Activated CD8-positive, alpha-beta memory T cell treated with anti-CD3 and anti-CD28 coated beads, Interleukin-2, amount 10 ng/mL, durations not matched to agents 7 days and 5 days (primary cell): Measurements from ENCODE around the gene RAB29. TPM values are rescaled to one million over a fixed set of nuclear protein-coding genes. Genes with fewer than 3 reads are reported as not detected.
"Not testable (repeated sequence)": the region's sequence is repeated elsewhere in the genome, so short reads cannot be mapped to it uniquely, and the experiment has no call there.

Experiments used
- ATAC-seq: fragments of 150-1000 bp; cut with Tn5 transposase; one replicate; pipeline ENCODE4 v1.10.0; 2021; ENCODE audit warnings: moderate library complexity
- CTCF ChIA-PET: fragments of 350-600 bp; sonication (Branson Sonifier 250); formaldehyde crosslinking; loops from one replicate; lab custom pipeline; 2021; ENCODE audit warnings: antibody characterized with exemption; lab: Charles Lee
- DNase-seq: peaks from one replicate; pipeline ENCODE4 v3.0.0-alpha.2; 2020
- H3K27ac Mint-ChIP-seq: one replicate; pipeline ENCODE4 v1.8.0; 2021; ENCODE audit warnings: mild to moderate bottlenecking, mixed read lengths
- H3K27me3 Mint-ChIP-seq: one replicate; pipeline ENCODE4 v1.8.0; 2021; ENCODE audit warnings: mixed read lengths
- H3K36me3 Mint-ChIP-seq: one replicate; pipeline ENCODE4 v1.8.0; 2021; ENCODE audit warnings: mild to moderate bottlenecking, mixed read lengths
- H3K4me1 Mint-ChIP-seq: one replicate; pipeline ENCODE4 v1.8.0; 2021; ENCODE audit warnings: mixed read lengths
- H3K4me3 Mint-ChIP-seq: one replicate; pipeline ENCODE4 v1.8.0; 2021; ENCODE audit warnings: mild to moderate bottlenecking, moderate library complexity, mixed read lengths
- H3K9me3 Mint-ChIP-seq: one replicate; pipeline ENCODE4 v1.8.0; 2022; ENCODE audit warnings: low read depth, mixed read lengths
- total RNA-seq, 2 experiments: library from RNA; stranded (reverse); gene quantifications; one replicate each; pipeline ENCODE4 v1.2.3, GENCODE V29; 2021

RAB29 gene
- total RNA-seq, result 10 to 100 TPM; 51.0 to 61.4 TPM

- Mint-ChIP-seq H3K4me3 (peak within 1 kb of the TSS; percentile 89), H3K4me1 (peaks cover 46% of the 10 kb centered on the region)
- peak; percentile 94 for ATAC-seq
Measured at GRCh38 chr1:205775015-205775716, at the start of gene RAB29. RAB29 (minus strand) TSS chr1:205775482; CDS start chr1:205774956, 526 bp downstream.

GRCh38 chr1:205824180-205824579 is 48.9 kb upstream of the RAB29 start:
- H3K27ac Mint-ChIP-seq, result no peak overlapping the region
- ATAC-seq, result no peak
- H3K4me3 Mint-ChIP-seq, result no peak overlapping the region
- CTCF ChIA-PET, result interaction anchor here (0.8 to 1.5 kb wide), 3 partner anchors 13 to 166 kb away, joined by 3 to 5 read pairs (median 4); no protein-coding TSS in a partner anchor
- peaks cover 4% of the 10 kb centered on the region for H3K27me3 Mint-ChIP-seq
- peaks cover 2% of the 10 kb centered on the region for H3K36me3 Mint-ChIP-seq
- peaks cover 13% of the 10 kb centered on the region for H3K4me1 Mint-ChIP-seq
- no peak for DNase-seq
- H3K9me3 Mint-ChIP-seq, result peaks cover 2% of the 10 kb centered on the region

More at GRCh38 chr1:205775015-205775716, at the start of gene RAB29:
- CTCF ChIA-PET, result interaction anchor here (1.1 to 2.8 kb wide), 14 partner anchors 10 to 238 kb away, joined by 3 to 16 read pairs (median 5); partner anchors contain the start of gene NUCKS1
- no peaks in the 10 kb centered on the region for H3K9me3 Mint-ChIP-seq
- peak; percentile 94 for DNase-seq
- H3K27me3 Mint-ChIP-seq, result no peaks in the 10 kb centered on the region
- H3K36me3 Mint-ChIP-seq, result peaks cover 33% of the 10 kb centered on the region
- H3K27ac Mint-ChIP-seq, result peak within 1 kb of the TSS; percentile 93

- H3K9me3 Mint-ChIP-seq, CTCF ChIA-PET, H3K27me3 Mint-ChIP-seq, H3K27ac Mint-ChIP-seq, ATAC-seq, DNase-seq, H3K4me3 Mint-ChIP-seq, H3K36me3 Mint-ChIP-seq: not testable (repeated sequence)
- peaks cover 13% of the 10 kb centered on the region for H3K4me1 Mint-ChIP-seq
Measured at GRCh38 chr1:205823260-205823659, 48.0 kb upstream of the RAB29 start.

GRCh38 chr1:205822397-205822796 is 47.1 kb upstream of the RAB29 start:
- no peak overlapping the region for H3K4me3 Mint-ChIP-seq

GRCh38 chr1:205817988-205818387 is 42.7 kb upstream of the RAB29 start:
- Mint-ChIP-seq H3K9me3 (no peaks in the 10 kb centered on the region), H3K36me3 (no peaks in the 10 kb centered on the region), H3K4me3 (no peak overlapping the region), H3K27ac (no peak overlapping the region), H3K27me3 (peaks cover 16% of the 10 kb centered on the region), H3K4me1 (peaks cover 9% of the 10 kb centered on the region)
- ATAC-seq (no peak), DNase-seq (no peak)
- CTCF ChIA-PET, result no interaction called here

More at GRCh38 chr1:205822397-205822796, 47.1 kb upstream of the RAB29 start:
- Mint-ChIP-seq H3K4me1 (peaks cover 13% of the 10 kb centered on the region), H3K9me3 (peaks cover 2% of the 10 kb centered on the region), H3K36me3 (peaks cover 2% of the 10 kb centered on the region), H3K27me3 (peaks cover 4% of the 10 kb centered on the region), H3K27ac (no peak overlapping the region)
- DNase-seq (no peak), ATAC-seq (no peak)
- CTCF ChIA-PET, result no interaction called here

GRCh38 chr1:205817364-205817763 is 42.1 kb upstream of the RAB29 start:
- ATAC-seq (no peak), DNase-seq (no peak)
- no peak overlapping the region for H3K27ac Mint-ChIP-seq
- H3K4me3 Mint-ChIP-seq, result no peak overlapping the region
- peaks cover 16% of the 10 kb centered on the region for H3K27me3 Mint-ChIP-seq
- no peaks in the 10 kb centered on the region for H3K36me3 Mint-ChIP-seq
- H3K9me3 Mint-ChIP-seq, result no peaks in the 10 kb centered on the region
- CTCF ChIA-PET, result interaction anchor here (1.9 kb wide), 1 partner anchor 160 kb away, joined by 7 read pairs; no protein-coding TSS in a partner anchor
- peaks cover 10% of the 10 kb centered on the region for H3K4me1 Mint-ChIP-seq

GRCh38 chr1:205813755-205814058 is 38.4 kb upstream of the RAB29 start:
- DNase-seq (no peak), ATAC-seq (no peak)
- CTCF ChIA-PET, result no interaction called here
- Mint-ChIP-seq H3K27ac (peak overlapping the region; percentile 34), H3K4me3 (peak overlapping the region; percentile 80), H3K4me1 (peaks cover 23% of the 10 kb centered on the region), H3K27me3 (peaks cover 14% of the 10 kb centered on the region), H3K9me3 (no peaks in the 10 kb centered on the region), H3K36me3 (peaks cover 2% of the 10 kb centered on the region)

- H3K27me3 Mint-ChIP-seq, result peaks cover 14% of the 10 kb centered on the region
- peak within 1 kb of the TSS; percentile 75 for H3K27ac Mint-ChIP-seq
- peaks cover 4% of the 10 kb centered on the region for H3K36me3 Mint-ChIP-seq
- H3K4me3 Mint-ChIP-seq, result peak within 1 kb of the TSS; percentile 80
- CTCF ChIA-PET, result interaction anchor here (4.0 kb wide), 1 partner anchor 164 kb away, joined by 11 read pairs; no protein-coding TSS in a partner anchor
- DNase-seq (peak; percentile 93), ATAC-seq (peak; percentile 96)
- peaks cover 23% of the 10 kb centered on the region for H3K4me1 Mint-ChIP-seq
- no peaks in the 10 kb centered on the region for H3K9me3 Mint-ChIP-seq
Measured at GRCh38 chr1:205812878-205813754, 37.8 kb upstream of the RAB29 start, which contains the start of gene SLC41A1. SLC41A1 (minus strand) TSS chr1:205813198; CDS start chr1:205810441, 2,757 bp downstream.

- peak overlapping the region; percentile 75 for H3K27ac Mint-ChIP-seq
- no peaks in the 10 kb centered on the region for H3K9me3 Mint-ChIP-seq
- H3K27me3 Mint-ChIP-seq, result peaks cover 14% of the 10 kb centered on the region
- H3K4me1 Mint-ChIP-seq, result peaks cover 23% of the 10 kb centered on the region
- CTCF ChIA-PET, result interaction anchor here (1.2 to 4.0 kb wide), 5 partner anchors 10 to 165 kb away, joined by 5 to 11 read pairs (median 5); no protein-coding TSS in a partner anchor
- peak; percentile 44 for DNase-seq
- ATAC-seq, result peak; percentile 9
- H3K4me3 Mint-ChIP-seq, result peak overlapping the region; percentile 80
- H3K36me3 Mint-ChIP-seq, result peaks cover 5% of the 10 kb centered on the region
Measured at GRCh38 chr1:205812271-205812877, 37.1 kb upstream of the RAB29 start.

GRCh38 chr1:205811660-205812059 is 36.4 kb upstream of the RAB29 start:
- H3K27ac Mint-ChIP-seq, result peak overlapping the region; percentile 6
- CTCF ChIA-PET, result interaction anchor here (1.2 to 4.0 kb wide), 8 partner anchors 9 to 165 kb away, joined by 4 to 11 read pairs (median 5); no protein-coding TSS in a partner anchor
- peak overlapping the region; percentile 80 for H3K4me3 Mint-ChIP-seq
- peaks cover 14% of the 10 kb centered on the region for H3K27me3 Mint-ChIP-seq
- peaks cover 28% of the 10 kb centered on the region for H3K4me1 Mint-ChIP-seq
- H3K36me3 Mint-ChIP-seq, result peaks cover 7% of the 10 kb centered on the region
- DNase-seq, result no peak
- ATAC-seq, result no peak
- no peaks in the 10 kb centered on the region for H3K9me3 Mint-ChIP-seq

- Mint-ChIP-seq H3K36me3 (peaks cover 7% of the 10 kb centered on the region), H3K9me3 (no peaks in the 10 kb centered on the region), H3K4me3 (no peak overlapping the region), H3K27ac (no peak overlapping the region), H3K27me3 (peaks cover 14% of the 10 kb centered on the region), H3K4me1 (peaks cover 38% of the 10 kb centered on the region)
- ATAC-seq (no peak), DNase-seq (no peak)
- CTCF ChIA-PET, result interaction anchor here (0.8 to 4.0 kb wide), 8 partner anchors 11 to 166 kb away, joined by 3 to 11 read pairs (median 4); no protein-coding TSS in a partner anchor
Measured at GRCh38 chr1:205810448-205811157, 35.3 kb upstream of the RAB29 start.

- peaks cover 12% of the 10 kb centered on the region for H3K27me3 Mint-ChIP-seq
- no peak for ATAC-seq
- no peak for DNase-seq
- no peak overlapping the region for H3K4me3 Mint-ChIP-seq
- no peak overlapping the region for H3K27ac Mint-ChIP-seq
- no peaks in the 10 kb centered on the region for H3K9me3 Mint-ChIP-seq
- H3K36me3 Mint-ChIP-seq, result peaks cover 7% of the 10 kb centered on the region
- CTCF ChIA-PET, result interaction anchor here (1.1 to 4.0 kb wide), 4 partner anchors 12 to 167 kb away, joined by 3 to 11 read pairs (median 6); no protein-coding TSS in a partner anchor
- peaks cover 44% of the 10 kb centered on the region for H3K4me1 Mint-ChIP-seq
Measured at GRCh38 chr1:205809942-205810345, 34.7 kb upstream of the RAB29 start.
